Suppressor macrophage treated with lipopolysaccharide for 1 hour (primary cell): Measurements from ENCODE around the gene OR4C12.
A peak's percentile ranks its signal among the peaks of the same experiment; 100 is the strongest.
"Not testable (repeated sequence)": the region's sequence is repeated elsewhere in the genome, so short reads cannot be mapped to it uniquely, and the experiment has no call there.

Experiments
- DNase-seq, 3 donors: peaks; one replicate each; pipeline ENCODE4 v3.0.0-alpha.2; 2020 to 2022

The OR4C12 gene

GRCh38 chr11:49982435-49982834, at the start of gene OR4C12:
TSS of gene OR4C12 (minus strand) at chr11:49982535. CDS start at chr11:49982501, 34 bp downstream.
- not testable (repeated sequence) for DNase-seq

- DNase-seq, result no peak
Observed at GRCh38 chr11:50030193-50030592, 47.9 kb upstream of the OR4C12 start.

GRCh38 chr11:49995565-49995964, 13.2 kb upstream of the OR4C12 start:
- DNase-seq, result peak; percentile 61 to 68 (median 62)

GRCh38 chr11:49973439-49973838, 8.9 kb downstream of the OR4C12 start:
- not testable (repeated sequence) for DNase-seq

GRCh38 chr11:49952091-49952490, 30.2 kb downstream of the OR4C12 start, which contains the start of gene OR4C13:
TSS of gene OR4C13 (plus strand) at chr11:49952391. CDS start at chr11:49952423, 32 bp downstream.
- no peak for DNase-seq

GRCh38 chr11:49948701-49949100, 33.6 kb downstream of the OR4C12 start:
- not testable (repeated sequence) for DNase-seq
